HEK293 (cell line): ENCODE measurements around the gene UBE2Q1.

Experiments used
- AEBP2 ChIP-seq: fragments of 450-650 bp; formaldehyde crosslinking; IDR thresholded peaks from 2 replicates; pipeline ENCODE4 v1.5.1; 2016; ENCODE audit warnings: missing biosample characterization, missing genetic modification characterization, borderline replicate concordance
- BCL6B ChIP-seq: fragments of 450-650 bp; formaldehyde crosslinking; IDR thresholded peaks from 2 replicates; pipeline ENCODE4 v1.5.1; 2017; ENCODE audit warnings: missing biosample characterization, missing genetic modification characterization
- CTCF ChIP-seq: fragments of 450-650 bp; formaldehyde crosslinking; IDR thresholded peaks from 2 replicates; pipeline ENCODE4 v1.5.1; 2016; ENCODE audit warnings: missing biosample characterization, missing genetic modification characterization
- FEZF1 ChIP-seq: fragments of 450-650 bp; formaldehyde crosslinking; IDR thresholded peaks from 2 replicates; pipeline ENCODE4 v1.5.1; 2016; ENCODE audit warnings: missing biosample characterization, missing genetic modification characterization
- MYNN ChIP-seq: fragments of 450-650 bp; formaldehyde crosslinking; IDR thresholded peaks from 2 replicates; pipeline ENCODE4 v1.5.1; 2016; ENCODE audit warnings: missing biosample characterization, missing genetic modification characterization, borderline replicate concordance
- PBX3 ChIP-seq: sonication (generic); formaldehyde crosslinking; IDR thresholded peaks from 2 replicates; pipeline ENCODE4 v1.8.1; 2022; ENCODE audit warnings: mild to moderate bottlenecking, moderate library complexity, missing genetic modification reagents
- TSHZ1 ChIP-seq: fragments of 450-650 bp; formaldehyde crosslinking; IDR thresholded peaks from 2 replicates; pipeline ENCODE4 v1.5.1; 2016; ENCODE audit warnings: missing biosample characterization, missing genetic modification characterization, borderline replicate concordance
- ZBTB17 ChIP-seq: fragments of 450-650 bp; formaldehyde crosslinking; IDR thresholded peaks from 2 replicates; pipeline ENCODE4 v1.5.1; 2016; ENCODE audit warnings: missing biosample characterization, missing genetic modification characterization
- ZBTB20 ChIP-seq: fragments of 450-650 bp; formaldehyde crosslinking; IDR thresholded peaks from 2 replicates; pipeline ENCODE4 v1.5.1; 2016; ENCODE audit warnings: missing biosample characterization, missing genetic modification characterization
- ZFP3 ChIP-seq: fragments of 450-650 bp; formaldehyde crosslinking; IDR thresholded peaks from 2 replicates; pipeline ENCODE4 v1.5.1; 2016; ENCODE audit warnings: low read depth, missing biosample characterization, missing genetic modification characterization
- ZFP37 ChIP-seq: fragments of 450-650 bp; formaldehyde crosslinking; IDR thresholded peaks from 2 replicates; pipeline ENCODE4 v1.5.1; 2016; ENCODE audit warnings: missing biosample characterization, missing genetic modification characterization
- ZNF132 ChIP-seq: fragments of 450-650 bp; formaldehyde crosslinking; IDR thresholded peaks from 2 replicates; pipeline ENCODE4 v1.5.1; 2017; ENCODE audit warnings: missing biosample characterization, missing genetic modification characterization, borderline replicate concordance
- ZNF18 ChIP-seq: fragments of 450-650 bp; formaldehyde crosslinking; IDR thresholded peaks from 2 replicates; pipeline ENCODE4 v1.5.1; 2016; ENCODE audit warnings: missing biosample characterization, missing genetic modification characterization
- ZNF211 ChIP-seq: fragments of 450-650 bp; formaldehyde crosslinking; IDR thresholded peaks from 2 replicates; pipeline ENCODE4 v1.5.1; 2016; ENCODE audit warnings: low read depth, missing biosample characterization, missing genetic modification characterization
- ZNF248 ChIP-seq: fragments of 450-650 bp; formaldehyde crosslinking; IDR thresholded peaks from 2 replicates; pipeline ENCODE4 v1.5.1; 2017; ENCODE audit warnings: missing biosample characterization, missing genetic modification characterization
- ZNF26 ChIP-seq: fragments of 450-650 bp; formaldehyde crosslinking; IDR thresholded peaks from 2 replicates; pipeline ENCODE4 v1.5.1; 2016; ENCODE audit warnings: missing biosample characterization, missing genetic modification characterization
- ZNF341 ChIP-seq: fragments of 450-650 bp; formaldehyde crosslinking; IDR thresholded peaks from 2 replicates; pipeline ENCODE4; 2016; ENCODE audit warnings: low read depth, missing biosample characterization, missing genetic modification characterization
- ZNF423 ChIP-seq: fragments of 450-650 bp; formaldehyde crosslinking; IDR thresholded peaks from 2 replicates; pipeline ENCODE4 v1.5.1; 2016; ENCODE audit warnings: missing biosample characterization, missing genetic modification characterization
- ZNF521 ChIP-seq: fragments of 450-650 bp; formaldehyde crosslinking; IDR thresholded peaks from 2 replicates; pipeline ENCODE4 v1.5.1; 2017; ENCODE audit warnings: missing biosample characterization, mild to moderate bottlenecking, missing genetic modification characterization
- ZNF549 ChIP-seq: fragments of 450-650 bp; IDR thresholded peaks from 2 replicates; pipeline ENCODE4 v1.5.1; 2018; ENCODE audit warnings: missing biosample characterization, missing genetic modification characterization, mild to moderate bottlenecking, inconsistent platforms, moderate library complexity
- ZNF664 ChIP-seq: fragments of 450-650 bp; formaldehyde crosslinking; IDR thresholded peaks from 2 replicates; pipeline ENCODE4 v1.5.1; 2016; ENCODE audit warnings: missing biosample characterization, missing genetic modification characterization
- ZNF677 ChIP-seq: fragments of 450-650 bp; IDR thresholded peaks from 2 replicates; pipeline ENCODE4 v1.5.0; 2018; ENCODE audit warnings: missing biosample characterization, mild to moderate bottlenecking, missing genetic modification characterization, moderate library complexity
- ZNF768 ChIP-seq: fragments of 450-650 bp; formaldehyde crosslinking; IDR thresholded peaks from 2 replicates; pipeline ENCODE4 v1.5.1; 2018; ENCODE audit warnings: missing biosample characterization, mild to moderate bottlenecking, missing genetic modification characterization
- ZSCAN16 ChIP-seq: fragments of 450-650 bp; formaldehyde crosslinking; IDR thresholded peaks from 2 replicates; pipeline ENCODE4 v1.5.1; 2016; ENCODE audit warnings: missing biosample characterization, missing genetic modification characterization
- ZSCAN18 ChIP-seq: fragments of 450-650 bp; formaldehyde crosslinking; IDR thresholded peaks from 2 replicates; pipeline ENCODE4 v1.5.1; 2016; ENCODE audit warnings: missing biosample characterization, missing genetic modification characterization

UBE2Q1 gene

GRCh38 chr1:154558720-154559465, 431 bp upstream of the UBE2Q1 start (continued):
- TF ChIP-seq ZFP3 (tag by site-specific recombination) (no peak), ZNF341 (peak; percentile 62), ZNF132 (no peak), ZNF211 (tag by site-specific recombination) (no peak), ZSCAN16 (tag by site-specific recombination) (no peak), ZNF248 (tag by site-specific recombination) (no peak), ZNF768 (no peak), FEZF1 (tag by site-specific recombination) (peak; percentile 40; the same call in 1 of the 2 replicates), MYNN (tag by site-specific recombination) (no peak), ZNF521 (tag by site-specific recombination) (no peak), ZNF677 (tag by site-specific recombination) (no peak), ZNF423 (tag by site-specific recombination) (peak; percentile 51; the same call in 1 of the 2 replicates), ZNF26 (tag by site-specific recombination) (0 out of 2 replicates have a peak, but pooled peaks have one; percentile 16), ZBTB20 (tag by site-specific recombination) (peak; percentile 94), ZNF18 (tag by site-specific recombination) (peak; percentile 42), TSHZ1 (tag by site-specific recombination) (peak; percentile 72), ZNF664 (no peak), ZFP37 (tag by site-specific recombination) (peak; percentile 81; the same call in 1 of the 2 replicates), AEBP2 (tag by site-specific recombination) (no peak), ZSCAN18 (no peak; the same call in 1 of the 2 replicates), CTCF (tag by site-specific recombination) (no peak; the same call in 1 of the 2 replicates), ZBTB17 (tag by site-specific recombination) (peak; percentile 94), ZNF549 (no peak), BCL6B (tag by site-specific recombination) (no peak), PBX3 (CRISPR knock-in tag) (no peak)
